Bronchial epithelial cell (primary cell): ENCODE measurements around the gene ATRNL1. TPM values are rescaled to one million over a fixed set of nuclear protein-coding genes. Genes with fewer than 3 reads are reported as not detected.
A peak's percentile ranks its signal among the peaks of the same experiment; 100 is the strongest.

Source experiments
- DNase-seq: peaks from one replicate; pipeline ENCODE4 v3.0.0-alpha.2; 2010; ENCODE audit warnings: low read depth
- FAIRE-seq: peaks from 2 replicates; lab custom pipeline; 2011; peaks lifted over from hg19 to GRCh38; lab: Jason Lieb, UNC
- H3K27me3 ChIP-seq: 2 replicates; pipeline ENCODE4 v1.5.1; 2011; ENCODE audit warnings: low read length; ENCODE audit not compliant: control insufficient read depth, insufficient read depth
- H3K36me3 ChIP-seq: 2 replicates; pipeline ENCODE4 v1.5.1; 2011; ENCODE audit warnings: low read length; ENCODE audit not compliant: control insufficient read depth, insufficient read depth
- H3K4me3 ChIP-seq: 2 replicates; pipeline ENCODE4 v1.5.1; 2011; ENCODE audit warnings: mild to moderate bottlenecking, low read depth, low read length, control low read depth
- total RNA-seq: library from RNA; depleted of rRNA; stranded (reverse); fragments of >200 nt; gene quantifications from 2 replicates; pipeline ENCODE4 v1.2.1, GENCODE V29; 2014
- TF ChIP-seq, protein P1 (sequence below): IDR thresholded peaks from 2 replicates; pipeline ENCODE4 v1.5.1; 2011; ENCODE audit warnings: mild to moderate bottlenecking, moderate library complexity, low read length, control low read depth, inconsistent platforms; ENCODE audit not compliant: insufficient read depth, severe bottlenecking

ATRNL1 gene
- total RNA-seq, 1 donor from 2014 or later: 0.53 TPM

DNA sequence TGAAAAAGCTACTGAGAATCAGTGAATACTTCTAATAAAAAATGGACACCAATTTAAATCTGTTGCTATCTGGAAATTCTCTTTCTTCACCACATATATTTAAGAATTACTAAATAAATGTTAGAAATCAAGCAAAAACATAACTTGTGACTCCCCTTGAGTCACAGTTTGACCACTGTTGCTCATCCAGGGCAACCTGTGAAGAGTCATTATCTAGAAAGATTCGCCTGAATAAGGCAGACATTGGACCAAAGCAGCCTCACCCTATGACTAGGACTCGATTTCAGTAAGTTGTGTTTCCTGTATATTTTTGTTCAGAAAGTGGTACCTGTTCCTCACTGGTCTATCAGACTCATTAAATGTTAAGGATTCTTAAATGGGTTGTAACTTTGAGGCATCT, 572.4 kb downstream of the ATRNL1 start:
- no peaks in the 10 kb centered on the region for H3K36me3 ChIP-seq
- no peaks in the 10 kb centered on the region for H3K27me3 ChIP-seq
- FAIRE-seq (no peak), DNase-seq (no peak)
- TF ChIP-seq, protein P1, sequence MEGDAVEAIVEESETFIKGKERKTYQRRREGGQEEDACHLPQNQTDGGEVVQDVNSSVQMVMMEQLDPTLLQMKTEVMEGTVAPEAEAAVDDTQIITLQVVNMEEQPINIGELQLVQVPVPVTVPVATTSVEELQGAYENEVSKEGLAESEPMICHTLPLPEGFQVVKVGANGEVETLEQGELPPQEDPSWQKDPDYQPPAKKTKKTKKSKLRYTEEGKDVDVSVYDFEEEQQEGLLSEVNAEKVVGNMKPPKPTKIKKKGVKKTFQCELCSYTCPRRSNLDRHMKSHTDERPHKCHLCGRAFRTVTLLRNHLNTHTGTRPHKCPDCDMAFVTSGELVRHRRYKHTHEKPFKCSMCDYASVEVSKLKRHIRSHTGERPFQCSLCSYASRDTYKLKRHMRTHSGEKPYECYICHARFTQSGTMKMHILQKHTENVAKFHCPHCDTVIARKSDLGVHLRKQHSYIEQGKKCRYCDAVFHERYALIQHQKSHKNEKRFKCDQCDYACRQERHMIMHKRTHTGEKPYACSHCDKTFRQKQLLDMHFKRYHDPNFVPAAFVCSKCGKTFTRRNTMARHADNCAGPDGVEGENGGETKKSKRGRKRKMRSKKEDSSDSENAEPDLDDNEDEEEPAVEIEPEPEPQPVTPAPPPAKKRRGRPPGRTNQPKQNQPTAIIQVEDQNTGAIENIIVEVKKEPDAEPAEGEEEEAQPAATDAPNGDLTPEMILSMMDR: no peak
- H3K4me3 ChIP-seq: no peak overlapping the region

DNA sequence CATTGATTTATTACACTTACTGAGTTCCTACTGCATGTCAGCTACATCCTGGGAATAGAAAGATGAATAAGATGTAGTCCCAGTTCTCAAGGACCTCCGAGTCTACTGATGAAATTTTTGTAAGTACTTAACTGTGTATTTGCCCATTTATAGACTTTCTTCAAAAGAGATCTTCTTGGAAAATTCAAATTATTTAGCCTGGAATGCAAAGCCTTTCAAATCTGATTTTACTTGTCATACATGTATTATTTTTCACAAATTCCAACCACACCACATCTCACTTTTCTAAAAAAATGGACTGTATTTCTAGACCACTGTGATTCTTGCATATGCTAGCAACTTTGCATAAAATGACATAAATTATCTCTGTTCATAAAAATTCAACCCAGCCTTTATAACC, 581.3 kb downstream of the ATRNL1 start:
- Histone ChIP-seq H3K27me3 (no peaks in the 10 kb centered on the region), H3K4me3 (no peak overlapping the region), H3K36me3 (no peaks in the 10 kb centered on the region)
- FAIRE-seq (no peak), DNase-seq (no peak)
- TF ChIP-seq, protein P1: no peak

DNA sequence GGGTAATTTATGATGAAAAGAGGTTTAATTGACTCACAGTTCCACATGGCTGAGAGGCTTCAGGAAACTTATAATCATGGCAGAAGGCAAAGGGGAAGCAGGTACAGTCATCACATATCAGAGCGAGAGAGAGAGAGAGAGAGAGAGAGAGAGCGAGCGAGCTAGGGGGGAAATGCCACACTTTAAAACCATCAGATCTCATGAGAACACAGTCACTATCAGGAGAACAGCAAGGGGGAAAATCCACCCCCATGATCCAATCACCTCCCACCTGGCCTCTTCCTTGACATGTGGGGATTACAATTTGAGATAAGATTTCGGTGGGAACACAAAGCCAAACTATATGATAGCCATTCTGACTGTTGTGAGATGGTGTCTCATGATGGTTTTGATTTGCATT, 603.6 kb downstream of the ATRNL1 start:
- TF ChIP-seq, protein P1: no peak
- Histone ChIP-seq H3K36me3 (no peaks in the 10 kb centered on the region), H3K27me3 (no peaks in the 10 kb centered on the region), H3K4me3 (no peak overlapping the region)
- DNase-seq (no peak), FAIRE-seq (no peak)

DNA sequence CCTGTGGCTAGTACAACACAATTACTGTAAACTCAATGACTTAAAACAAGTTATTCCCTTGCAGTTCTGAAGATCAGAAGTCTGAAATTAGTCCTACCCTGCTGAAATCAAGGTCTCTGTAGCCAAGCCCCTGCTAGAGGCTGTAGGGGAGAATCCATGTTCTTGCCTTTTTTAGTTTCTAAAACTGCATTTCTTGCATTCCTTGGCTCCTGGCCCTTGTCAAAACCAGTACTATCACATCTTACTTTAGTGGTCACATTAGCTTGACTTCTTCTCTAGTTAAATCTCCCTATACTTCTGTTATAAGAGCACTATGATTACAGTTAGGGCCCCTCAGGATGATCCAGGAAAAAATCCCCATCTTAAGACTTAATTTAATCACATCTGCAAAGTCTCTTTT, 612.9 kb downstream of the ATRNL1 start:
- H3K4me3 ChIP-seq: no peak overlapping the region
- FAIRE-seq: no peak
- H3K36me3 ChIP-seq: no peaks in the 10 kb centered on the region
- H3K27me3 ChIP-seq: no peaks in the 10 kb centered on the region
- TF ChIP-seq, protein P1: no peak
- DNase-seq: no peak

DNA sequence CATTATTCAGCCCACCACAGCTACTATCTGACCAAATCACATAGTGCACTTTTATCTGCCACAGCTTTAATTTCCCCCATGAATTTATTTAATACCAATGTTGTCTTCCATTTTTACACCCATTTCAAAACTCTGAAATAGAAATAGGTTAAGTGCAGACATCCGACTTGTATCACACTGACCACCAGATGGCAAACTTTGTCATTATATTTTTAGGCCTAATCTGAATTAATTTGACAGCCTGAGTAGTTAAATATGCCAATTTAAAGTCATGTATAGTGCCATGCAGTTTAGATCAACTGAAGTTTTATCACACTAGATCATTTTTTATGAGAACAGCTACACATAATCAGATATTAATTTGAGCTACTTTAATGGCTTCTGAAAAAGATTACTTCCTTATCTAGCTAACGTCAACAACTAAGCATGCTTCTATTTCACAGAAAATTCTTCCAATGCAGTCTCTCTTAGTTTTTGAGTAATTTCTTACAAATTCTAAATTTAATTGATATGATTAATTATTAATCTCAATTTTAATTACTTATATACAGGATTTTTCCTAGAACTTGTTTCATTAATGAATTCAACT, 613.4 kb downstream of the ATRNL1 start:
- H3K4me3 ChIP-seq: no peak overlapping the region
- FAIRE-seq: no peak
- no peaks in the 10 kb centered on the region for H3K27me3 ChIP-seq
- no peaks in the 10 kb centered on the region for H3K36me3 ChIP-seq
- DNase-seq: peak; percentile 26
- TF ChIP-seq, protein P1: peak; percentile 26

DNA sequence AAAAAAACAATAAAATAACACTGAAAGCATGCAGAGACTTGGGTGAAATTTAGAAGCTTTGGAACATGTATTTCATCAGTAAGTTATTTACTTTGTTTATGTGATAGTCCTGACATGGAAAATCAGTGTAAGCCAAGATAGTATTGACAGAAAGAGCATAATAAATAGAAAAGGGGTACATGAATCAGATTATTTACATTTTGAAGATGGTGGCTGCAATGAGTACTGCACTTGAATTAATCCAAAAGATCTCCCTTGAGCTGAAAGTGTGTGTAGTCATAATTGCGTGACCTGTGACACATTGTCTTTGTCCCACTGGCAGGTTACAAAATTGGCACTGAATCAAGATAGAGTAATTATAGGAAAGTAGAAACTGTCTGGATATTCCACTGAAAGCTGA, 617.0 kb downstream of the ATRNL1 start:
- TF ChIP-seq, protein P1: no peak
- Histone ChIP-seq H3K27me3 (no peaks in the 10 kb centered on the region), H3K36me3 (no peaks in the 10 kb centered on the region), H3K4me3 (no peak overlapping the region)
- no peak for FAIRE-seq
- DNase-seq: peak; percentile 2
